NT2/D1 (cell line): Measurements from ENCODE around the gene EEFSEC.

ENCODE experiments used
- SUZ12 ChIP-seq: IDR thresholded peaks from 2 replicates; pipeline ENCODE4 v1.6.1; 2011; ENCODE audit not compliant: insufficient read length, insufficient read depth; ENCODE audit errors: extremely low read depth
- YY1 ChIP-seq: IDR thresholded peaks from 2 replicates; pipeline ENCODE4 v1.6.1; 2011; ENCODE audit not compliant: insufficient read length, insufficient read depth
- ZNF274 ChIP-seq: IDR thresholded peaks from 2 replicates; pipeline ENCODE4 v1.6.1; 2011; ENCODE audit warnings: mild to moderate bottlenecking, low read depth, low read length

- no peak for TF ChIP-seq YY1
- TF ChIP-seq SUZ12 = no peak
- no peak for TF ChIP-seq ZNF274
These were observed 200.9 kb downstream of the EEFSEC start for GRCh38 chr3:128353991-128354687.
